GM19438 (cell line): Measurements from ENCODE around the gene LUC7L.
"Not testable (repeated sequence)": the region's sequence is repeated elsewhere in the genome, so short reads cannot be mapped to it uniquely, and the experiment has no call there.

Source experiments
- ATAC-seq: cut with Tn5 transposase; IDR thresholded peaks from one replicate; pipeline ENCODE4 v1.9.1; 2021; ENCODE audit warnings: low read depth; ENCODE audit not compliant: unreplicated experiment

Gene LUC7L

DNA sequence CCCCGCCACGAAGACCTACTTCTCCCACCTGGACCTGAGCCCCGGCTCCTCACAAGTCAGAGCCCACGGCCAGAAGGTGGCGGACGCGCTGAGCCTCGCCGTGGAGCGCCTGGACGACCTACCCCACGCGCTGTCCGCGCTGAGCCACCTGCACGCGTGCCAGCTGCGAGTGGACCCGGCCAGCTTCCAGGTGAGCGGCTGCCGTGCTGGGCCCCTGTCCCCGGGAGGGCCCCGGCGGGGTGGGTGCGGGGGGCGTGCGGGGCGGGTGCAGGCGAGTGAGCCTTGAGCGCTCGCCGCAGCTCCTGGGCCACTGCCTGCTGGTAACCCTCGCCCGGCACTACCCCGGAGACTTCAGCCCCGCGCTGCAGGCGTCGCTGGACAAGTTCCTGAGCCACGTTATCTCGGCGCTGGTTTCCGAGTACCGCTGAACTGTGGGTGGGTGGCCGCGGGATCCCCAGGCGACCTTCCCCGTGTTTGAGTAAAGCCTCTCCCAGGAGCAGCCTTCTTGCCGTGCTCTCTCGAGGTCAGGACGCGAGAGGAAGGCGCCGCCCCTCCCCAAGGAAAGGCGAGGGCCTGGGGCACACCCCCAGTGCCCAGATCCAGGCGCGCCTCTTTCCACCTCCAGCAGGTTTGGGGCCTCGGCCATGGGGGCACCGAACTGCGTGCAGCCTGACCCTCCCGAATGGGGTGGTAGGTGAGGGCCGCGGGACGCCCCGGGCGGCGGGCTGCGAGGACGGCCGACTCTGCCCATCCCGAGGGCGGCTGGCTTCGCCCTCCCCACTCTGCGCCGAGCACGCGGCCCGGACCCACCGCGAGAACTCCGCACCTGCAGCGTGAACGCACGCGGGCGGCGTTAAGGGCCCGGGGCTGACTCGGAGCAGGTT is 48.3 kb downstream of the LUC7L start:
- ATAC-seq, result no peak

DNA sequence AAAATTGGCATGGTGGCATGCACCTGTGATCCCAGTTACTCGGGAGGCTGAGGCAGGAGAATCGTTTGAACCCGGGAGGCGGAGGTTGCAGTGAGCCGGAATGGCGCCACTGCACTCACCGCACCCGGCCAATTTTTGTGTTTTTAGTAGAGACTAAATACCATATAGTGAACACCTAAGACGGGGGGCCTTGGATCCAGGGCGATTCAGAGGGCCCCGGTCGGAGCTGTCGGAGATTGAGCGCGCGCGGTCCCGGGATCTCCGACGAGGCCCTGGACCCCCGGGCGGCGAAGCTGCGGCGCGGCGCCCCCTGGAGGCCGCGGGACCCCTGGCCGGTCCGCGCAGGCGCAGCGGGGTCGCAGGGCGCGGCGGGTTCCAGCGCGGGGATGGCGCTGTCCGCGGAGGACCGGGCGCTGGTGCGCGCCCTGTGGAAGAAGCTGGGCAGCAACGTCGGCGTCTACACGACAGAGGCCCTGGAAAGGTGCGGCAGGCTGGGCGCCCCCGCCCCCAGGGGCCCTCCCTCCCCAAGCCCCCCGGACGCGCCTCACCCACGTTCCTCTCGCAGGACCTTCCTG is 49.1 kb downstream of the LUC7L start, which contains the start of gene HBQ1:
HBQ1 (plus strand) TSS at position 359 of the 575 bp plus-strand sequence; CDS start at position 387, 28 bp downstream.
- ATAC-seq, result no peak

DNA sequence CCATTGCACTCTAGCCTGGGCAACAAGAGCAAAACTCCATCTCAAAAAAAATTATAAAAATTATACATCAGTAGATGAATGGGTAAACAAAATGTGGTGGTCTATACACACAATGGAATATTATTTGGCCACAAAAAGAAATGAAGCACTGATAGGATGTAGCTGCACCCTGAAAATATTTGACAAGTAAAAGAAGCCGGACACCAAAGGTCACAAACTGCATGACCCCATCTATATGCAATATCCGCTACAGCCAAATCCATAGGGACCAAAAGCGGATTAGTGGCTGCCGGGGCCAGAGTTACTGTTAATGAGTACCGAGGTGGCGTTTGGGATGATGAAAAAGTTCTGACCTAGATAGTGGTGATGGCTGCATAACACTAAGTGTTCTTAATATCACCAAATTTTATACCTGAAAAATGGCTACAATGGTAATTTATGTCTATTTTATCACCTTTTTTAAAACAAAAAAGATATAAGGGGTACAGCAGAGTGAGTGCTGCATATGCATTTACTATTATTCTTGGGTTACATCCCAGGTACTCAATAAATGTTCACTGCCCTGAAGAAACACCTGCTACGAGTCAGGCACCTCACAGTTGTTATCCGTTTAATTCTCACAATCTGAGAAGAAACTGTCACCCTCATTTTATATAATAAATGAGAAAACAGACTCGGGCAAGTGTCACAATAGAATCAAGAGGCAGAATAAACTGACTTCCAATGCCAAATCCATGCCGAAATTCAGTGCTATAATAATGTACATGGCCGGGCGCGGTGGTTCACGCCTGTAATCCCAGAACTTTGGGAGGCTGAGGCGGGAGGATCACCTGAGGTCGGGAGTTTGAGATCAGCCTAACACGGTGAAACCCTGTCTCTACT is 49.8 kb downstream of the LUC7L start:
- no peak for ATAC-seq

DNA sequence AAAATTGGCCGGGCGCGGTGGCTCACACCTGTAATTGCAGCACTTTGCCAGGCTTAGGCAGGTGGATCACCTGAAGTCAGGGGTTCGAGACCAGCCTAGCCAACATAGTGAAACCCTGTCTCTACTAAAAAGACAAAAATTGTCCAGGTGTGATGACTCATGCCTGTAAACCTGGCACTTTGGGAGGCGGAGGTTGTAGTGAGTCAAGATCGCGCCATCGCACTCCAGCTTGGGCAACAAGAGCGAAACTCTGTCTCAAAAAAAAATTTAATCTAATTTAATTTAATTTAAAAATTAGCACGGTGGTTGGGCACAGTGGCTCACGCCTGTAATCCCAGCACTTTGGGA is 50.6 kb downstream of the LUC7L start:
- no peak for ATAC-seq

DNA sequence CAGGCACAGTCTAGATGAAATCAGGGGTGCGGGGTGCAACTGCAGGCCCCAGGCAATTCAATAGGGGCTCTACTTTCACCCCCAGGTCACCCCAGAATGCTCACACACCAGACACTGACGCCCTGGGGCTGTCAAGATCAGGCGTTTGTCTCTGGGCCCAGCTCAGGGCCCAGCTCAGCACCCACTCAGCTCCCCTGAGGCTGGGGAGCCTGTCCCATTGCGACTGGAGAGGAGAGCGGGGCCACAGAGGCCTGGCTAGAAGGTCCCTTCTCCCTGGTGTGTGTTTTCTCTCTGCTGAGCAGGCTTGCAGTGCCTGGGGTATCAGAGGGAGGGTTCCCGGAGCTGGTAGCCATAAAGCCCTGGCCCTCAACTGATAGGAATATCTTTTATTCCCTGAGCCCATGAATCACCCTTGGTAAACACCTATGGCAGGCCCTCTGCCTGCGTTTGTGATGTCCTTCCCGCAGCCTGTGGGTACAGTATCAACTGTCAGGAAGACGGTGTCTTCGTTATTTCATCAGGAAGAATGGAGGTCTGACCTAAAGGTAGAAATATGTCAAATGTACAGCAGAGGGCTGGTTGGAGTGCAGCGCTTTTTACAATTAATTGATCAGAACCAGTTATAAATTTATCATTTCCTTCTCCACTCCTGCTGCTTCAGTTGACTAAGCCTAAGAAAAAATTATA is 51.1 kb downstream of the LUC7L start:
- no peak for ATAC-seq

DNA sequence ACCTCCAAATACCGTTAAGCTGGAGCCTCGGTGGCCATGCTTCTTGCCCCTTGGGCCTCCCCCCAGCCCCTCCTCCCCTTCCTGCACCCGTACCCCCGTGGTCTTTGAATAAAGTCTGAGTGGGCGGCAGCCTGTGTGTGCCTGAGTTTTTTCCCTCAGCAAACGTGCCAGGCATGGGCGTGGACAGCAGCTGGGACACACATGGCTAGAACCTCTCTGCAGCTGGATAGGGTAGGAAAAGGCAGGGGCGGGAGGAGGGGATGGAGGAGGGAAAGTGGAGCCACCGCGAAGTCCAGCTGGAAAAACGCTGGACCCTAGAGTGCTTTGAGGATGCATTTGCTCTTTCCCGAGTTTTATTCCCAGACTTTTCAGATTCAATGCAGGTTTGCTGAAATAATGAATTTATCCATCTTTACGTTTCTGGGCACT is 51.8 kb downstream of the LUC7L start:
- ATAC-seq, result no peak

DNA sequence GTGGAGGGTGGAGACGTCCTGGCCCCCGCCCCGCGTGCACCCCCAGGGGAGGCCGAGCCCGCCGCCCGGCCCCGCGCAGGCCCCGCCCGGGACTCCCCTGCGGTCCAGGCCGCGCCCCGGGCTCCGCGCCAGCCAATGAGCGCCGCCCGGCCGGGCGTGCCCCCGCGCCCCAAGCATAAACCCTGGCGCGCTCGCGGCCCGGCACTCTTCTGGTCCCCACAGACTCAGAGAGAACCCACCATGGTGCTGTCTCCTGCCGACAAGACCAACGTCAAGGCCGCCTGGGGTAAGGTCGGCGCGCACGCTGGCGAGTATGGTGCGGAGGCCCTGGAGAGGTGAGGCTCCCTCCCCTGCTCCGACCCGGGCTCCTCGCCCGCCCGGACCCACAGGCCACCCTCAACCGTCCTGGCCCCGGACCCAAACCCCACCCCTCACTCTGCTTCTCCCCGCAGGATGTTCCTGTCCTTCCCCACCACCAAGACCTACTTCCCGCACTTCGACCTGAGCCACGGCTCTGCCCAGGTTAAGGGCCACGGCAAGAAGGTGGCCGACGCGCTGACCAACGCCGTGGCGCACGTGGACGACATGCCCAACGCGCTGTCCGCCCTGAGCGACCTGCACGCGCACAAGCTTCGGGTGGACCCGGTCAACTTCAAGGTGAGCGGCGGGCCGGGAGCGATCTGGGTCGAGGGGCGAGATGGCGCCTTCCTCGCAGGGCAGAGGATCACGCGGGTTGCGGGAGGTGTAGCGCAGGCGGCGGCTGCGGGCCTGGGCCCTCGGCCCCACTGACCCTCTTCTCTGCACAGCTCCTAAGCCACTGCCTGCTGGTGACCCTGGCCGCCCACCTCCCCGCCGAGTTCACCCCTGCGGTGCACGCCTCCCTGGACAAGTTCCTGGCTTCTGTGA is 52.5 kb downstream of the LUC7L start, which contains the start of gene HBA1:
HBA1 (plus strand) TSS at position 204 of the 906 bp plus-strand sequence; CDS start at position 241, 37 bp downstream.
- ATAC-seq, result not testable (repeated sequence)

DNA sequence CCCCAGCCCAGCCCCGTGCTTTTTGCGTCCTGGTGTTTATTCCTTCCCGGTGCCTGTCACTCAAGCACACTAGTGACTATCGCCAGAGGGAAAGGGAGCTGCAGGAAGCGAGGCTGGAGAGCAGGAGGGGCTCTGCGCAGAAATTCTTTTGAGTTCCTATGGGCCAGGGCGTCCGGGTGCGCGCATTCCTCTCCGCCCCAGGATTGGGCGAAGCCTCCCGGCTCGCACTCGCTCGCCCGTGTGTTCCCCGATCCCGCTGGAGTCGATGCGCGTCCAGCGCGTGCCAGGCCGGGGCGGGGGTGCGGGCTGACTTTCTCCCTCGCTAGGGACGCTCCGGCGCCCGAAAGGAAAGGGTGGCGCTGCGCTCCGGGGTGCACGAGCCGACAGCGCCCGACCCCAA is 53.2 kb downstream of the LUC7L start:
- ATAC-seq, result not testable (repeated sequence)

DNA sequence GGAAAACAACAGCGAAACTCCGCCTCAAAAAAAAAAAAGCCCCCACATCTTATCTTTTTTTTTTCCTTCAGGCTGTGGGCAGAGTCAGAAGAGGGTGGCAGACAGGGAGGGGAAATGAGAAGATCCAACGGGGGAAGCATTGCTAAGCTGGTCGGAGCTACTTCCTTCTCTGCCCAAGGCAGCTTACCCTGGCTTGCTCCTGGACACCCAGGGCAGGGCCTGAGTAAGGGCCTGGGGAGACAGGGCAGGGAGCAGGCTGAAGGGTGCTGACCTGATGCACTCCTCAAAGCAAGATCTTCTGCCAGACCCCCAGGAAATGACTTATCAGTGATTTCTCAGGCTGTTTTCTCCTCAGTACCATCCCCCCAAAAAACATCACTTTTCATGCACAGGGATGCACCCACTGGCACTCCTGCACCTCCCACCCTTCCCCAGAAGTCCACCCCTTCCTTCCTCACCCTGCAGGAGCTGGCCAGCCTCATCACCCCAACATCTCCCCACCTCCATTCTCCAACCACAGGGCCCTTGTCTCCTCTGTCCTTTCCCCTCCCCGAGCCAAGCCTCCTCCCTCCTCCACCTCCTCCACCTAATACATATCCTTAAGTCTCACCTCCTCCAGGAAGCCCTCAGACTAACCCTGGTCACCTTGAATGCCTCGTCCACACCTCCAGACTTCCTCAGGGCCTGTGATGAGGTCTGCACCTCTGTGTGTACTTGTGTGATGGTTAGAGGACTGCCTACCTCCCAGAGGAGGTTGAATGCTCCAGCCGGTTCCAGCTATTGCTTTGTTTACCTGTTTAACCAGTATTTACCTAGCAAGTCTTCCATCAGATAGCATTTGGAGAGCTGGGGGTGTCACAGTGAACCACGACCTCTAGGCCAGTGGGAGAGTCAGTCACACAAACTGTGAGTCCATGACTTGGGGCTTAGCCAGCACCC is 54.0 kb downstream of the LUC7L start:
- no peak for ATAC-seq

DNA sequence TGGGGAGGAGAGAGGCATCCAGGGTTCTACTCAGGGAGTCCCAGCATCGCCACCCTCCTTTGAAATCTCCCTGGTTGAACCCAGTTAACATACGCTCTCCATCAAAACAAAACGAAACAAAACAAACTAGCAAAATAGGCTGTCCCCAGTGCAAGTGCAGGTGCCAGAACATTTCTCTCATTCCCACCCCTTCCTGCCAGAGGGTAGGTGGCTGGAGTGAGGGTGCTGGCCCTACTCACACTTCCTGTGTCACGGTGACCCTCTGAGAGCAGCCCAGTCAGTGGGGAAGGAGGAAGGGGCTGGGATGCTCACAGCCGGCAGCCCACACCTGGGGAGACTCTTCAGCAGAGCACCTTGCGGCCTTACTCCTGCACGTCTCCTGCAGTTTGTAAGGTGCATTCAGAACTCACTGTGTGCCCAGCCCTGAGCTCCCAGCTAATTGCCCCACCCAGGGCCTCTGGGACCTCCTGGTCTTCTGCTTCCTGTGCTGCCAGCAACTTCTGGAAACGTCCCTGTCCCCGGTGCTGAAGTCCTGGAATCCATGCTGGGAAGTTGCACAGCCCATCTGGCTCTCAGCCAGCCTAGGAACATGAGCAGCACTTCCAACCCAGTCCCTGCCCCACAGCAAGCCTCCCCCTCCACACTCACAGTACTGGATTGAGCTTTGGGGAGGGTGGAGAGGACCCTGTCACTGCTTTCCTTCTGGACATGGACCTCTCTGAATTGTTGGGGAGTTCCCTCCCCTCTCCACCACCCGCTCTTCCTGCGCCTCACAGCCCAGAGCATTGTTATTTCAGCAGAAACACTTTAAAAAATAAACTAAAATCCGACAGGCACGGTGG is 55.1 kb downstream of the LUC7L start:
- not testable (repeated sequence) for ATAC-seq

DNA sequence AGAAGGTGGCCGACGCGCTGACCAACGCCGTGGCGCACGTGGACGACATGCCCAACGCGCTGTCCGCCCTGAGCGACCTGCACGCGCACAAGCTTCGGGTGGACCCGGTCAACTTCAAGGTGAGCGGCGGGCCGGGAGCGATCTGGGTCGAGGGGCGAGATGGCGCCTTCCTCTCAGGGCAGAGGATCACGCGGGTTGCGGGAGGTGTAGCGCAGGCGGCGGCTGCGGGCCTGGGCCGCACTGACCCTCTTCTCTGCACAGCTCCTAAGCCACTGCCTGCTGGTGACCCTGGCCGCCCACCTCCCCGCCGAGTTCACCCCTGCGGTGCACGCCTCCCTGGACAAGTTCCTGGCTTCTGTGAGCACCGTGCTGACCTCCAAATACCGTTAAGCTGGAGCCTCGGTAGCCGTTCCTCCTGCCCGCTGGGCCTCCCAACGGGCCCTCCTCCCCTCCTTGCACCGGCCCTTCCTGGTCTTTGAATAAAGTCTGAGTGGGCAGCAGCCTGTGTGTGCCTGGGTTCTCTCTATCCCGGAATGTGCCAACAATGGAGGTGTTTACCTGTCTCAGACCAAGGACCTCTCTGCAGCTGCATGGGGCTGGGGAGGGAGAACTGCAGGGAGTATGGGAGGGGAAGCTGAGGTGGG is 55.9 kb downstream of the LUC7L start:
- ATAC-seq, result not testable (repeated sequence)

DNA sequence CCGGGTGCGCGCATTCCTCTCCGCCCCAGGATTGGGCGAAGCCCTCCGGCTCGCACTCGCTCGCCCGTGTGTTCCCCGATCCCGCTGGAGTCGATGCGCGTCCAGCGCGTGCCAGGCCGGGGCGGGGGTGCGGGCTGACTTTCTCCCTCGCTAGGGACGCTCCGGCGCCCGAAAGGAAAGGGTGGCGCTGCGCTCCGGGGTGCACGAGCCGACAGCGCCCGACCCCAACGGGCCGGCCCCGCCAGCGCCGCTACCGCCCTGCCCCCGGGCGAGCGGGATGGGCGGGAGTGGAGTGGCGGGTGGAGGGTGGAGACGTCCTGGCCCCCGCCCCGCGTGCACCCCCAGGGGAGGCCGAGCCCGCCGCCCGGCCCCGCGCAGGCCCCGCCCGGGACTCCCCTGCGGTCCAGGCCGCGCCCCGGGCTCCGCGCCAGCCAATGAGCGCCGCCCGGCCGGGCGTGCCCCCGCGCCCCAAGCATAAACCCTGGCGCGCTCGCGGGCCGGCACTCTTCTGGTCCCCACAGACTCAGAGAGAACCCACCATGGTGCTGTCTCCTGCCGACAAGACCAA is 56.8 kb downstream of the LUC7L start, which contains the start of gene HBA2:
HBA2 (plus strand) TSS at position 503 of the 568 bp plus-strand sequence; CDS start at position 540, 37 bp downstream.
- ATAC-seq, result not testable (repeated sequence)

DNA sequence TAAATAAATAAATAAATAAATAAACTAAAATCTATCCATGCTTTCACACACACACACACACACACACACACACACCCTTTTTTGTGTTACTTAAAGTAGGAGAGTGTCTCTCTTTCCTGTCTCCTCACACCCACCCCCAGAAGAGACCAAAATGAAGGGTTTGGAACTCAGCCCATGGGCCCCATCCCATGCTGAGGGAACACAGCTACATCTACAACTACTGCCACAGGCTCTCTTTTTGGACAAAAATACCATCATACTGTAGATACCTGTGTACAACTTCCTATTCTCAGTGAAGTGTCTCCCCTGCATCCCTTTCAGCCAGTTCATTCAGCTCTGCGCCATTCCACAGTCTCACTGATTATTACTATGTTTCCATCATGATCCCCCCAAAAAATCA is 58.5 kb downstream of the LUC7L start:
- no peak for ATAC-seq

DNA sequence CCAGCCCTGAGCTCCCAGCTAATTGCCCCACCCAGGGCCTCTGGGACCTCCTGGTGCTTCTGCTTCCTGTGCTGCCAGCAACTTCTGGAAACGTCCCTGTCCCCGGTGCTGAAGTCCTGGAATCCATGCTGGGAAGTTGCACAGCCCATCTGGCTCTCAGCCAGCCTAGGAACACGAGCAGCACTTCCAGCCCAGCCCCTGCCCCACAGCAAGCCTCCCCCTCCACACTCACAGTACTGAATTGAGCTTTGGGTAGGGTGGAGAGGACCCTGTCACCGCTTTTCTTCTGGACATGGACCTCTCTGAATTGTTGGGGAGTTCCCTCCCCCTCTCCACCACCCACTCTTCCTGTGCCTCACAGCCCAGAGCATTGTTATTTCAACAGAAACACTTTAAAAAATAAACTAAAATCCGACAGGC is 59.2 kb downstream of the LUC7L start:
- ATAC-seq, result not testable (repeated sequence)

DNA sequence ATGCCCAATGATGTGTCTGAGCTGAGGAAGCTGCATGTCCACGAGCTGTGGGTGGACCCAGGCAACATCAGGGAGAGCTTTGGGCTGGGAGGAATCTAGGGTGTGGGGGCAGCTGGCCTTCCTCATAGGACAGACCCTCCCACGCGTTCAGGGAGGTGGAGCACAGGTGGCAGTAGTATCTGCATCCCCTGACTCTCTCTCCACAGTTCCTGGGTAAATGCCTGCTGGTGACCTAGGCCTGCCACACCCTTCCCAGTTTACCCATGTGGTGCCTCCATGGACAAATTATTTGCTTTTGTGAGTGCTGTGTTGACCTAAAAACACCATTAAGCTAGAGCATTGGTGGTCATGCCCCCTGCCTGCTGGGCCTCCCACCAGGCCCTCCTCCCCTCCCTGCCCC is 60.2 kb downstream of the LUC7L start:
- ATAC-seq, result no peak

DNA sequence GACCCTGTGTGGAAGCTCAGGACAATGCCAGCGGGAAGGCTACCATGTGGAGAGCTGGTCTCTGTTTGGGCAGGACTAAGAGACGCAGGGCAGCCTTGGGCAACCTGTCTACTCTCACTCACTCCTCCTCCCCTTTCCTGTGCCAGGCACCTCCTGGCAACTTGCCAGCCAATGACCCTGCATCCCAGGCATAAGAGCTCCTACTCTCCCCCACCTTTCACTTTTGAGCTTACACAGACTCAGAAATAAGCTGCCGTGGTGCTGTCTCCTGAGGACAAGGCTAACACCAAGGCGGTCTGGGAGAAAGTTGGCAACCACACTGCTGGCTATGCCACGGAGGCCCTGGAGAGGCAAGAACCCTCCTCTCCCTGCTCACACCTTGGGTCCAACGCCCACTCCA is 60.8 kb downstream of the LUC7L start:
- ATAC-seq, result no peak
